DMS53 treated with DMSO at 0.1 percent for 48 hours (cell line): ENCODE measurements around the gene NFATC1.
A peak's percentile ranks its signal among the peaks of the same experiment; 100 is the strongest.
"Not testable (repeated sequence)": the region's sequence is repeated elsewhere in the genome, so short reads cannot be mapped to it uniquely, and the experiment has no call there.

Experiments
- DNase-seq: peaks from one replicate; lab custom pipeline; 2025; ENCODE audit not compliant: unreplicated experiment; lab: John Stamatoyannopoulos, UW

NFATC1 gene

GRCh38 chr18:79375441-79376154 is 20.1 kb upstream of the NFATC1 start:
- DNase-seq, result no peak

- DNase-seq, result not testable (repeated sequence)
Observed at GRCh38 chr18:79376661-79377060, 19.1 kb upstream of the NFATC1 start.

GRCh38 chr18:79377187-79377891 is 18.4 kb upstream of the NFATC1 start:
- DNase-seq, result no peak

GRCh38 chr18:79378536-79379250 is 17.0 kb upstream of the NFATC1 start:
- DNase-seq, result peak; percentile 59

GRCh38 chr18:79379251-79379905 is 16.4 kb upstream of the NFATC1 start:
- no peak for DNase-seq

- DNase-seq, result no peak
Observed at GRCh38 chr18:79379931-79380815, 15.6 kb upstream of the NFATC1 start.

- no peak for DNase-seq
Observed at GRCh38 chr18:79380816-79381806, 14.6 kb upstream of the NFATC1 start.

GRCh38 chr18:79381811-79382311 is 13.9 kb upstream of the NFATC1 start:
- no peak for DNase-seq

GRCh38 chr18:79382681-79383387 is 12.9 kb upstream of the NFATC1 start:
- no peak for DNase-seq

- DNase-seq, result no peak
Observed at GRCh38 chr18:79383388-79384056, 12.2 kb upstream of the NFATC1 start.

GRCh38 chr18:79384151-79384807 is 11.5 kb upstream of the NFATC1 start:
- DNase-seq, result no peak

GRCh38 chr18:79384834-79385233 is 10.9 kb upstream of the NFATC1 start:
- no peak for DNase-seq

GRCh38 chr18:79385326-79385707 is 10.4 kb upstream of the NFATC1 start:
- DNase-seq, result no peak

- no peak for DNase-seq
Observed at GRCh38 chr18:79385708-79386341, 9.9 kb upstream of the NFATC1 start.

GRCh38 chr18:79386547-79386946 is 9.2 kb upstream of the NFATC1 start:
- DNase-seq, result no peak

GRCh38 chr18:79387214-79387613 is 8.5 kb upstream of the NFATC1 start:
- no peak for DNase-seq

- DNase-seq, result no peak
Observed at GRCh38 chr18:79387615-79388014, 8.1 kb upstream of the NFATC1 start.
